Heart left ventricle (tissue), 16 donors: Measurements from ENCODE around the gene KLHL29. TPM values are rescaled to one million over a fixed set of nuclear protein-coding genes. Genes with fewer than 3 reads are reported as not detected.

Source experiments
- ATAC-seq, 4 donors: fragments of 200-7000 bp; cut with Tn5 transposase; one replicate each; pipeline ENCODE4 v1.9.1; 2020 to 2022; ENCODE audit warnings: moderate library complexity in 4 of 4, mild to moderate bottlenecking in 3 of 4, moderate number of reproducible peaks in 1 of 4
- DNase-seq, 5 donors: peaks; one replicate each; pipeline ENCODE4 v3.0.0-alpha.2; 2020
- H3K27ac ChIP-seq, 12 donors: fragments of 200-600 bp; sonication (generic) in 4 of 12; one replicate each; pipeline versions ENCODE4 v1.5.0 to v1.8.0; 2016 to 2022; ENCODE audit warnings: mild to moderate bottlenecking in 2 of 12
- H3K27me3 ChIP-seq, 9 donors: fragments of 200-600 bp; sonication (generic) in 2 of 9; one replicate each; pipeline versions ENCODE4 v1.5.1 to v1.8.0; 2016 to 2022; ENCODE audit warnings: mild to moderate bottlenecking in 3 of 9
- H3K36me3 ChIP-seq, 9 donors: fragments of 200-600 bp; sonication (generic) in 2 of 9; one replicate each; pipeline versions ENCODE4 v1.5.0 to v1.8.0; 2018 to 2022; ENCODE audit warnings: mild to moderate bottlenecking in 2 of 9
- H3K4me1 ChIP-seq, 12 donors: fragments of 200-600 bp; sonication (generic) in 4 of 12; one replicate each; pipeline versions ENCODE4 v1.5.0 to v1.8.0; 2016 to 2022; ENCODE audit warnings: mild to moderate bottlenecking in 3 of 12
- H3K4me3 ChIP-seq, 12 donors: fragments of 200-600 bp; sonication (generic) in 4 of 12; one replicate each; pipeline versions ENCODE4 v1.5.0 to v1.8.0; 2017 to 2022; ENCODE audit warnings: mild to moderate bottlenecking in 9 of 12, moderate library complexity in 4 of 12
- H3K9me3 ChIP-seq, 12 donors: fragments of 200-600 bp; sonication (generic) in 4 of 12; one replicate each; pipeline versions ENCODE4 v1.5.0 to v1.8.0; 2016 to 2022; ENCODE audit warnings: mild to moderate bottlenecking in 1 of 12
- CTCF ChIP-seq, 12 donors: fragments of 200-600 bp; sonication (generic) in 4 of 12; IDR thresholded peaks; one replicate each; pipeline versions ENCODE4 v1.5.0 to v1.8.0; 2018 to 2022; ENCODE audit warnings: antibody characterized with exemption in 12 of 12, mild to moderate bottlenecking in 5 of 12
- POLR2A ChIP-seq, 2 donors: fragments of 450-650 bp; IDR thresholded peaks; one replicate each; pipeline ENCODE4 v1.6.1; 2017; ENCODE audit warnings: antibody characterized with exemption in 2 of 2, mild to moderate bottlenecking in 2 of 2, moderate library complexity in 2 of 2
- WGBS, 4 donors: extraction: QIAGEN DNeasy Blood & Tissue Kit in 2 of 4; methylation state at CpG; one replicate each; pipeline versions ENCODE4 v1.1.5 to v1.1.7; 2013 to 2018; 5-methylcytosine and 5-hydroxymethylcytosine counted together
- intact Hi-C, 10 donors: fragments of 100-400 bp; cut with DNase I; formaldehyde crosslinking; loops; one replicate each; pipeline versions ENCODE4 v1.11.1 to v1.14.2; 2022
- polyA plus RNA-seq, 2 donors: library from polyadenylated mRNA; stranded (reverse); fragments of 200-250 nt; gene quantifications; one replicate each; pipeline ENCODE4 v1.2.3, GENCODE V29; 2013
- total RNA-seq, 9 donors: library from RNA; depleted of rRNA in 2 of 9; stranded (reverse); fragments of >200 nt in 2 of 9; fragmentation: NEBNext Ultra II Directional in 3 of 9; extraction: Animal tissue kit (Norgen Biotek cat#: 25700) in 3 of 9; gene quantifications; one replicate each; pipeline versions ENCODE4 v1.1.0 to v1.2.4, GENCODE V29; 2016 to 2023
- donor health status: ischemic (EF 13 %, LVEDD 7.1; RV severe dilation, severe dysfunction).
- donor health status: healthy with polysubstance abuse.
- donor health status: DM: no; HTN: yes; CAD: no.
- donor health status: DM: no; HTN: no; CAD: no.
- donor health status: ischemic (EF 25% LVEDD 6.9; RV normal size, moderate dysfunction).
- donor health status: ischemic (EF 25% LVEDD 5.7; RV mildly dilated, moderate dysfunction).
- donor health status: healthy.
- donor health status: DM: yes; HTN: yes; CAD: no.
- donor health status: ischemic (EF 35%, LVEDD 5.7; RV mildly dilated, moderate dysfunction).
- donor health status: nonischemic (EF 11% LVEDD 7.7; RV severe dilation, severe dysfunction).
- donor health status: DM: yes; HTN: yes; CAD: no.
- donor health status: PGD.
- donor health status: ischemic (EF 29% LVEDD 5.4; RV normal size, mild dysfunction).
- donor health status: nonischemic (EF 23%, LVEDD 6.1; RV moderate dilation, normal function).

Gene KLHL29
- total and polyA plus RNA-seq, 11 donors: 0.74 to 2.7 (median 1.1) TPM

GRCh38 chr2:23493846-23494245 lies 108.9 kb downstream of the KLHL29 start:
- no peak for TF ChIP-seq POLR2A (IDR thresholded peaks at IDR 0.05)
- no peak for TF ChIP-seq CTCF (IDR thresholded peaks at IDR 0.05)
- Histone ChIP-seq H3K27me3 (peaks cover 0 to 12% (median 0%) of the 10 kb centered on the region in 9 donors), H3K4me3 (no peak overlapping the region), H3K36me3 (no peaks in the 10 kb centered on the region), H3K27ac (no peak overlapping the region), H3K4me1 (peaks cover 0 to 56% (median 6%) of the 10 kb centered on the region in 12 donors), H3K9me3 (no peaks in the 10 kb centered on the region)
- ATAC-seq (no peak), DNase-seq (no peak)
- intact Hi-C loops: no loop called here
- WGBS, 4 donors: 86 to 93% (median 89%) methylated on average over 4 of the region's 4 CpGs

- no peaks in the 10 kb centered on the region for H3K9me3 ChIP-seq
- no peaks in the 10 kb centered on the region for H3K36me3 ChIP-seq
- H3K27me3 ChIP-seq: peaks cover 0 to 12% (median 0%) of the 10 kb centered on the region in 9 donors
- H3K4me1 ChIP-seq: peaks cover 0 to 58% (median 6%) of the 10 kb centered on the region in 12 donors
- intact Hi-C loops: no loop called here
- 52 to 68% (median 54%) methylated on average over 8 of the region's 8 CpGs for WGBS, 4 donors
- ATAC-seq (no peak), DNase-seq (no peak)
- no peak for TF ChIP-seq CTCF (IDR thresholded peaks at IDR 0.05)
- no peak for TF ChIP-seq POLR2A (IDR thresholded peaks at IDR 0.05)
- no peak overlapping the region for H3K4me3 ChIP-seq
- no peak overlapping the region for H3K27ac ChIP-seq
Measured at GRCh38 chr2:23494286-23494685, 109.3 kb downstream of the KLHL29 start.

GRCh38 chr2:23495661-23496114 lies 110.7 kb downstream of the KLHL29 start:
- peaks cover 0 to 58% (median 6%) of the 10 kb centered on the region in 12 donors for H3K4me1 ChIP-seq
- no peak overlapping the region for H3K4me3 ChIP-seq
- DNase-seq (peak in 4 of 5 donors; percentile 32 to 52 (median 38)), ATAC-seq (peak in 3 of 4 donors; percentile 47 to 68 (median 59))
- TF ChIP-seq POLR2A (IDR thresholded peaks at IDR 0.05) (no peak), CTCF (IDR thresholded peaks at IDR 0.05) (no peak)
- intact Hi-C loops: no loop called here
- H3K27me3 ChIP-seq: peaks cover 0 to 12% (median 0%) of the 10 kb centered on the region in 9 donors
- H3K36me3 ChIP-seq: no peaks in the 10 kb centered on the region
- WGBS, 4 donors: 70 to 87% (median 81%) methylated on average over 19 of the region's 19 CpGs
- no peaks in the 10 kb centered on the region for H3K9me3 ChIP-seq
- peak overlapping the region in 5 of 12 donors; percentile 25 to 46 (median 40) for H3K27ac ChIP-seq

- 88 to 96% (median 91%) methylated on average over 5 of the region's 5 CpGs for WGBS, 4 donors
- ATAC-seq: no peak
- DNase-seq: no peak
- TF ChIP-seq CTCF (IDR thresholded peaks at IDR 0.05): no peak
- no peak for TF ChIP-seq POLR2A (IDR thresholded peaks at IDR 0.05)
- H3K27ac ChIP-seq: peak overlapping the region in 2 of 12 donors; percentile 10 to 20
- H3K36me3 ChIP-seq: no peaks in the 10 kb centered on the region
- no peak overlapping the region for H3K4me3 ChIP-seq
- intact Hi-C loops: no loop called here
- H3K9me3 ChIP-seq: no peaks in the 10 kb centered on the region
- peaks cover 0 to 58% (median 6%) of the 10 kb centered on the region in 12 donors for H3K4me1 ChIP-seq
- H3K27me3 ChIP-seq: peaks cover 0 to 12% (median 0%) of the 10 kb centered on the region in 9 donors
Measured at GRCh38 chr2:23496456-23496855, 111.5 kb downstream of the KLHL29 start.
